HK-2 (cell line): ENCODE results near the gene POMC.
"Not testable (repeated sequence)": the region's sequence is repeated elsewhere in the genome, so short reads cannot be mapped to it uniquely, and the experiment has no call there.

Source experiments
- DNase-seq: peaks from one replicate; pipeline ENCODE4 v3.0.0-alpha.2; 2018; ENCODE audit not compliant: unreplicated experiment

The POMC gene

GRCh38 chr2:25132299-25132635, 36.1 kb downstream of the POMC start:
- no peak for DNase-seq

- no peak for DNase-seq
Observed at GRCh38 chr2:25131567-25132298, 36.6 kb downstream of the POMC start.

GRCh38 chr2:25131253-25131566, 37.2 kb downstream of the POMC start:
- DNase-seq, result no peak

GRCh38 chr2:25129901-25130520, 38.4 kb downstream of the POMC start:
- DNase-seq, result no peak

- no peak for DNase-seq
Observed at GRCh38 chr2:25127646-25128045, 40.7 kb downstream of the POMC start.

- DNase-seq, result not testable (repeated sequence)
Observed at GRCh38 chr2:25127071-25127470, 41.3 kb downstream of the POMC start.

- DNase-seq, result no peak
Observed at GRCh38 chr2:25125976-25126375, 42.4 kb downstream of the POMC start.

GRCh38 chr2:25125189-25125588, 43.2 kb downstream of the POMC start:
- no peak for DNase-seq

GRCh38 chr2:25123682-25124081, 44.7 kb downstream of the POMC start:
- DNase-seq, result no peak

GRCh38 chr2:25122367-25122766, 46.0 kb downstream of the POMC start:
- DNase-seq, result no peak

GRCh38 chr2:25119263-25119662, 49.1 kb downstream of the POMC start:
- no peak for DNase-seq

GRCh38 chr2:25116956-25117355, 51.4 kb downstream of the POMC start:
- no peak for DNase-seq

- no peak for DNase-seq
Observed at GRCh38 chr2:25115902-25116301, 52.5 kb downstream of the POMC start.

- DNase-seq, result no peak
Observed at GRCh38 chr2:25115249-25115883, 53.0 kb downstream of the POMC start.

- no peak for DNase-seq
Observed at GRCh38 chr2:25112113-25112512, 56.3 kb downstream of the POMC start.
